ENCODE results near the gene AQP1.

The AQP1 gene

DNA sequence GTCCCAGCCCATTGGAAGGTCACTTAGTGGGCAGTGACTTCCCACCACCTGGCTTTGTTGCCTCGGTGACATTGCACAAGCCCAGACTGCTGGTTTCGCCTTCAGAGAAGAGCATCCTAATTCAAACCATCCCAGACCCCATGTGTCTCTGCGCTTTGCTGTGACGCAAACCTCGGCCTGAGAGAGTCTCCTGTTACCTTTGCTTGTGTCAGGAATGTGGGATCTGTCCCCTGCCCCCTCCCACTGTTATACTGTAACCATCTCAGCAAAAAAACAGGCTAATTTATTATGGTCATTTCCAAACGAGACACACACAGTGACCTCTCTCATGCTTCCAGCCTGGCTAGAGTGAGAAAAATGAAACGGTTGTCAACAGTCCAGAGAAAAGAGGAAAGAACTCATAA lies 25.0 kb upstream of the AQP1 start:
- no peak for DNase-seq

DNA sequence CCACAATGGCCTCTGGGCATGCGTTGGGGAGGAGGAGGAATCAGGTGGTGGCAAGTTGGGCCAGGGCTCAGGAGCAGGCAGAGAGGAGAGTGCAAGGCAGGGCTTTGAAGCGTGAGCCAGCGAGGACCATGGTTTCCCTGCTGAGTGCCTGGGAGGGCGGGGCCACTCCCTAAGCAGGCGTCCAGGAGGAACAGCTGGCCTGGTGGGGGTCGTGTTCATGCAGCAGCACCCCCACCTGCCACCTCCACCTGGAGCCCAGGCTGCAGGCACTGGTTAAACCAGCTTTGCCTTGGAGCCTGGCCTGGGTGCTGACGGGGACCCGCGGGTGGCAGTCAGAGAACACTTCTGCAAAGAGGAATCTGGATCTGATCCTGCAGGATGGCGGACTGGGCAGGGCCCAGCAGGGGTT lies 24.2 kb upstream of the AQP1 start:
- DNase-seq, result no peak

DNA sequence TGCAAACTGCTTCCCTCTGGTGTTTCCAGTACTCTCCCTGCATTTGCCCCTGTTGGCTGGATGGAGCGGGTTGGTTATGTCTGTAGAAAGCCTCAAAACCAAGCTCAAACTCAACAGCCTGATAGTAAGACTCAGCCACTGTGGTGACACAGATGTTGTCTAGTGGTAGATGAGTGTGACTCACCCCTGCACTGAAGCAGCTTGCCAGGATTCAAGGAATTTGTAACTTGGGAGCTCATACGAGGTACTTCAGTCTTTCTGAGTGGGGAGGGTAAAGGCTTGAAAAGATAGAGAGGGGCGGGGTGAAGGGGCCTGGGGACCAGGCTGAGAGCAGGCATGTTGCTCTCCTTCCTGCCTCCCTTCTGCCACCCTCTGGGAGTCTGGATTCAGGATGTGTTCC lies 22.9 kb upstream of the AQP1 start:
- DNase-seq, result no peak

DNA sequence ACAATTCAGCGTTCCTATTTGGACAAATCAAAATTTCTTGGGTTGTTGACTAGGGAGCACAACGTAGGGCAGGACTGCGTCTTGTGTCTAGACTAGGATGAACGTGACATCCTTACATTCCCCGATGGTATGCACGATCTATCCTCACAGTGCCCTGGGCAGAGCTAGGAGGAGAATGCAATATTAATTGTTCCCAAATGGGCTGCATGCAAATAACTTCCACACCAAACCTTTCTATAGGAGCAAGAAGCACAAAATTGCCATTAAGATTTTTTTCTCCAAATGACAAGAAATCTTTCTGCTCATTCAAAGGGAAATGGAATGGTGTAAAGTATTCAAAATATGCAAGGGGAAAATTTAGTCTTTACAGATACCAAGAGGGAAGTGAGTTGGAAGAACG lies 21.4 kb upstream of the AQP1 start:
- no peak for DNase-seq

DNA sequence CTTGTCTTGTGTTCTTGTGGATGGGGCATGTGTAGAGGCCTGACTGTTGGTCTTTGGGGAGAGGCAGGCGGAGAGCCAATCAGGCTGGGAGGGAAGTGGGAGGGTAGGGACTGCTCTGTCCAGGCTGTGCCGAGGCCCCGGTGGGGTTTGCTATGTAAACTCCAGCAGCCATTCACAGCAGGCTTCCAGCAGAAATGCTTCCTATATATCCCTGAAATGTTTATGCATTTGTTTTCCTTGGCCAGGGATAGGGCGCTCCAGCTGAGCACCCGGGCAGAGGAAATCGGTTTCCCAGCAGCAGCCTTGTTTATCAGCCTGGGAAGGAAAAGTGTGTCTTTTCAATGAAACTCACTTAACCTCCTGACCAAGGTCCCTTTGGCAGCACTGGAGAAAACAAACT lies 18.3 kb upstream of the AQP1 start:
- DNase-seq, result no peak

DNA sequence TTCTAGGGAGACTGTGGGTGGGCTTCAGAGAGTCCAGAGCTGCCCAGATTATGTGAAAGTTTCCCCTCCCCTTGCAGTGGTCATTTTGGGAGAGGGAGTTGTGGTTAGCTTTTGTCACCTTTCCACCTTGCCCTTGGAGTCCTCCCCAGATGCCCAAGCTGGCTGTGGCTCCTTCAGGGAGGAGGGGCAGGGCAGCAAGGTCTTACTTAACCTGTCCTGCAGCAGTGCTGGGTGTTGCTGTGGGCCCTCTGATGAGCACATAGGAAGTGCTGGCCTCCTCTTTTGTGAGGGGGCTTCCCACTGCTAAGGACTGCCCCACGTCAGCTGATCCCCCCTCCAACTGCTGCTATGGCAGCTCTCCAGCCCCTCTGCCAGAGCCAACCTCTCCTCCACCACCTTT lies 17.6 kb upstream of the AQP1 start:
- DNase-seq, result no peak

DNA sequence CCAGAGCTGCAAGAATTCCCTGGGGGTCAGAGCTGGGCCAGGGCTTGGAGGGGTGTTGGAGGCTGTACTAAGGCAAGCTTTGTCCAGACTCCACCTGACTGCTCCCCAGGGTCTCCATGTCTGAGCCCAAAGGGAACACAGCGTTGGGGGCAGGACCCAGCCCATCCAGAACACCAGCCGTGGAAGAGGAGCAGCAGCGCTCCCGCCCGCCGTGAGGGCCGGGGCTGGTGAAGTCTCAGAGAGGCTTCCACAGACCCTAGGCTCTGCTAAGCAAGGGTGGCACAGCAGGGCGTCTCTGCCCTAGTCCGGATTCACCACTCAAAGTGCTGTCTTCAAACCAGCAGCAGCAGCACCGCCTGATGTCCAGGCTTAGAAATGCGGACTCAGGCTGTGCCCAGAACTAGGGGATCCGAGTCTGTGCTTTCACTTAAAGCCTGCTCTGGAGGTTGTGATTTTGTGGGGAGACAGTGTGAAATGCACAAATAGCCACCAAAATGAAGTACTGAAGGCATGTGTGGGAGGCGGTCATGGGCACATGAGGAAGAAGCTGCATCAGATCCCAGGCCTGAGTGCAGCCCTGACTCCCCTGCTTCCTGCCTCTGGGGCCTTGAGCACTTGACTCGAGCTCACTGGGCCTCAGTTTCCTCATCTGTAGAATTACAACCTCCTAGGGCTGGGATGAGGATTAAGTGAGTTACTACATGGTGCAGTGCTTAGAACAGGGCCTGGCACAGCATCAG lies 16.6 kb upstream of the AQP1 start:
- no peak for DNase-seq

DNA sequence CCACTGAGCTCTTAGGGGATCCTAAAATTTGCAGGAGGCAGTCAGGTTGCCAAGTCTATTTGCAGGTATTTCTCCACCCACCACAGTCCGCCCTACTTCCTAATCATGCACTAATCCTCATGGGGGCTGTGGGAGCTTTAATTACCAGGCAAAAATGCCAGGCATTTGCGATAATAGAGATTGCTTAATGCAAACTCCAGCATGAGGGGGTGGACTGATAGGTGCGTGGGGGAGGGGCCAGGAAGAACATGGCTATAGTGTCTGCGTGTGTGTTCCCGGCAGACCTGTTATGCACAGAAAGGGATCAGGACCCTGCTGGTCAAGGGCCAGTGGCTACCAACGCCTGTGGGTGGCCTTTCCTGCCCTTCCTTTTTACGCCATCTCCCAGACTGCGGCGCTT lies 15.6 kb upstream of the AQP1 start:
- DNase-seq, result no peak

DNA sequence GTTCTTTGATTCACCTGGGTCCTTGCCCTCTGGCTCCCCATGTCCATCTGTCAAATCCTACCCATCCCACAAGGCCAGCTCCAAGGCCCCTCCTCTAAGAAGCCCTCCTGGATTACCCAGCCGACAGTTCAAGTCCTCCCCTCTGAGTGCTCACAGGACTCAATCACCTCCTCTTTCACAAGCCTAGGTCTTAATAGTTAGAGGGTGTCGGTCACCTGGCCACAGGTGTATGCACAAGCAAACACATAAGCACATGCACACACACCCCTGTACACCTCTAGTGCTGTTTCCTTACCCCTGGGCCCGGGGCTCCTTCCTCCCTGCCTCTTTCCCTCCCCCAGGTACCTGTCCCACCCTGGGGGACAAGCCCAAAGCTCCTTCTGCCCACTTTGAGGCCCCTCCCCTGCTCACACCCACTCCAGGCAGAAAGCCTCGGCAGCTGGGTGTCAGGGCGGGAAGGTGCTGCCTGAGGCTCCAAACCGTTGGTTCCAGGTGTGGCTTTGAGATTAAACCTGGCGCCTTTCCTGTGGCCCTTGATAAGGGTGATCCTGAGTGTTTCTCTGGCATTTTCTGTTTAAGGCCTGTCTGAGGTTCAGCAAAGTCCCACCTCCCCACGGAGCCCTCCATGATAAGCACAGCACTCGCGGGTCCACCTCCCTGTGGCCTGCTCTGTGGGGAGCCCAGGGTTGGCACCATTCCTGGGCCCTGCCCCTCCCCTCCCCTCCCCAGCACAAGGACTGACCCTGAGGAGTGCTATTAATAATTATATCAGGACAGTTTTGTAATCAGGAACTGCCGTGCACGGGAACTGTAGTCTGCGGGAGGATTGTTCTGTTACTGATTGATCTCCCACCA lies 14.6 kb upstream of the AQP1 start:
- no peak for DNase-seq

DNA sequence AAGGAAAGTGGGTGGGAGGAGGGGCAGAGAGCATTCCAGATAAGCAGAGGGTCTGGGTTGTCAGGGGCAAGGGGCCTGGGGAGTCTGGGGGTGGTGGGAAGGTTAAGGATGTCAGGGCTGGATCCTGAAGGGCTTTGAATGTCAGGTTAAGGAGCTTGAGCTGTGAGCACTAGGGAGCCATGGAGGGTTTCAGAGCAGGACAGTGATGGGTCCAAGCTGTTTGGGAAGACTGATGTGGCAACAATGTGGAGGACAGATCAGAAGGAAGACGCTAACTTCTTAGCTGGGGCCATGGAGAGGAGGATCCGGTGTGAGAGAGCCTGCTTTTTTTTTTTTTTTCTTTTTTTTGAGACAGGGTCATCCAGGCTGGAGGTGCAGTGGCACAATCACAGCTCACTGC lies 13.9 kb upstream of the AQP1 start:
- DNase-seq, result no peak

DNA sequence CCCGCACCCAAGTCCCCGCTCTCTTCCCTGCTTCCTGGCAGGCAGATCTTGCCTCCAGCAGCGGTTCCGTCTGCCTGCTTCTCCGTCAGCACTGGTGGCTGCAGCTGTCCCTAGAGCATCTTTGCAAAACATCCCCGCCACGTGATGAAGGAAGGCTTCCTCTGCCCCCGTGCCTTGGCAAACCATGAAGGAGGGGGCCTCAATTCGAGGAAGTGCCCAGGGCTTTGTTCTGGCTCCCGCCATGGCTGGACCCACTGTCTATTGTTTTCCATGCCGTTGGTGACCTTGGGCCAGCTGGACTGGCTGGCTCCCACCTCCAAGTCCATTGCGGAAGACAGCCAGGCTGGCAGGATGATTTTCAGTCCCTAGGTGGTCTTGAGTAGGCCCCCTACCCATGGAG lies 13.2 kb upstream of the AQP1 start:
- DNase-seq, result no peak

DNA sequence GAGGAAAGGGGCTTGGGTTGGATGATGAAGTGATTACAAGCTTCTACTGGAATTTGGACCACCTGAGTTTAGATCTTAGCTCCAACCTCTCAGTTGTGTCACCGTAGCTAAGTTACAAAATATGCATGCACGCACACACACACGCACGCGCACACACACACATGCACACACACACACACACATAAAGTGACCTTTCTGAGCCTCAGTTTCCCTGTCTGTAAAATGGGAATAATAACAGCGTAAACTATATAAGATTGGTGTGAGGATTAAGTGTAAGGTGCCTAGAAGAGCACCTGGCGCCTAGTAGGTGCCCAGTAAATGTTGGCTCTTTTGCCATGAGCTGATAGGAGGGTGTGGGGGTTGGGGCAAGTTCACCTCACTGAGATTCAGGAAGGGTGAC lies 12.6 kb upstream of the AQP1 start:
- DNase-seq, result no peak

DNA sequence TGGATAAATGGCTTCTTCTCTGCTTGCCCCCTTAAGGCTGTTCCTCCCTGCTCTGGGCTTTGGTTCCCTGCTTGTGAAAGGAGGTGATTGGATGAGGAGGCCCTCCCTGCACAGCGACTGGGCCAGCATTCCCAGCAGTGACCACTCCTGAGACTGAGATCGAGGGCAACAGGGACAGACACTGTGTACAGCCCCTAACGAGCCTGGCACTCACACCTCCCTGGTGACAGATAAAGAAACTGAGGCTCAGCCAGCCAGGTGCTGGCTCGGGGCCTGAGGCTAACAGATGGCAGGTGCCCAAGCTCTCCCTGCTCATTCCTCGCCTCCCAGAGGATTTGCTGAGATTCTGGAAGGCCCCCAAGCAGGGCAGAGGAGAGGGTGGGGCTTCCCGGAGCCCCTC lies 12.0 kb upstream of the AQP1 start:
- DNase-seq, result no peak

DNA sequence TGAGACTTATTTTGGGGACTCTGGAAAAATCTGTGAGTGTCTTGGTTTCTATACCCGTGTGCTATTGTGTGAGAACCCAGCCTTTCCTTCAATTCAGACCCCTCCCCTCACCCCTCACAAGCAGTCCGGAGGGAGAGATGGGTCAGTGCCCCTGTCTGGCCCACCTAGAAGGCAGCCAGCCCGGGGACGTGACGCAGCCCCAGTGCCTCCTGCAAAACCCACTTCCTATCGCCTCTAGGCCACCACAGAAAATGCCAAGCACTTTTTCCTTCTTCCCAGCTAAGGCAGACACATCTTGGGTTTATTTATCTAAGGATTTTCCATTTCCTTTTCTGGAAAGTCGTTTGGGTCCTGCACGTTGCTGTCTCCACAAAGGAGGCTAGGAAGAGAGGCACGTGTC lies 11.6 kb upstream of the AQP1 start:
- DNase-seq, result no peak

DNA sequence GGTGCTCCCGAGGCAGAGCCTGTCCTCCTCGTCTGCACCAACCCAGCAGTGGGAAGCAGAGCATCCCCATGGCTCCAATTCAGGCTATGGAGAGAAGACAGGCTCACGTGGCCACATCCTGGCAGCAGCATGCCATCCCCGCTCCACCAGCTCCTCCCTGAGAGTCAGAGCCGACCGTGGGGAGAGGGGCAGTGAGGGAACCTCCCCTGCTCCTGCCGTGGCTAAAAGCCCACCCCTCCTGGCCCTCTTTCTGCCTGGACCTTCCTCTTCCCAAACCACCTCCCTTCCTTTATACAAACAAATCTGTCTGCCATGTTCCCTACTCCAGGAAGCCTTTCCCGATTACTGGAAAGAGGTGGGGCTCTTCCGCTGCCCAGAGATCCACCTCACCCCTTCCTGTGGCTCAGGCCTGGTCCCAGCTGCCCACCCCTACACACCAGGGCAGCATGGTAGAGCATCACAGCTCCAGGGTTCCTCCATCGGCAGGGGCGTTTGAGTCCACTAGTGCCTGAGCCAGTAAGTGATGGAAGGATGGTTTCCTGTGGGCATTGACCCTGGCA lies 10.8 kb upstream of the AQP1 start:
- DNase-seq, result no peak

DNA sequence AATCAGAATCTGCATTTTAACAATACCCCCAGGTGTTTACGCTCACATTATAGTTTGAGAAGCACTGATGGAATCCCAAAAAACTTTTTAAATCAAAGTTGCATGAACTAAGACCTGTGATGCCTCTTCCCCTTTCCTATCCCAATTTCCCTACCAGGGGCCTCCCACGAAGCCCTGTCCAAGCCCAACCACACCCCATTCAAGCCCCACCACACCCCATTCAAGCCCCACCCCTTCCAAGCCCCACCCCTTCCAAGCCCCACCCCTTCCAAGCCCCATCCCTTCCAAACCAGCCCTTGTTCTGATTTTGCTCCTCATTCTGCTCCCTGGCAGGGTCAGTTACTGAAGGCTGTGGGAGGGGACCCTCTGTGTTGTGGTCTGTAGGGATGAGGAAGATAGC lies 9.8 kb upstream of the AQP1 start:
- DNase-seq, result no peak

DNA sequence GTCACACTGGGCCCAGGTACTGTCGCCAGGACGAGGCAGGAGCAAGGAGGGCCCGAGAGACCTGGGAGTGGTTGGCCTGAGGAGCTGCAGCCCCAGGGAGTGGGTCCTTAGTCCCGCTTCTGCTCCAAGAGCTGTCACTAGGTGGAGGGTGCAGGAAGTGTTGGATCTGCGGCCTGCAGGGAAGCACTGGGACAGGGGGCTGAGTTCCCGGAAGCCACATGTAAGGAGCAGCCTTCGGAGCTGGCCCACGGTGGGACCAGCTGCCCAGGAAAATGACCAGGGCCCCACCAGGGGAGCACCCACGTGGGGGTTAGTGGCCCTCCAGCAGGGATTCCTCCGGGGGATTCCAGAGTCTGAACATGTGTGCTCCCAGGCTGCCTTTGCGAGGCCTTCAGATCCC lies 9.2 kb upstream of the AQP1 start:
- DNase-seq, result no peak

DNA sequence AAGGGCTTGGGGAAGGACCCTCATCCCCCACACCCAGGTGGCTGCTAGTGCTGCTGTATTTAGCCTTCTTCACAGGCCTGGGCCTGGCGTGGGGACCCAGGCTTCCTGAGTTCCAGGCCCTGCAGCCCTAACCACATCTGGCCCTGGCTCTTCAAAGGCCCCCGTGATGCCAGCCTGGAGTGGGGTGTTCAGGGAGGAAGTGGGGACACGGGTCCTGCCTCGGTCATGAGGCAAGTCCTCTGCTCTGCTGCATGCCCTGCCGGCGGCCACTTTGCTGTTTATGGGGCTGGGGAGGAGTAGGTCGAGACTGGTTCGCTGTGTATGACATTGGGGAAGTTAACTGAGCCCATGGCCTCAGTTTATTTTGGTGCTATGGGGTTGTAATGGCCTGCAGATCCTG lies 8.5 kb upstream of the AQP1 start:
- no peak for DNase-seq

DNA sequence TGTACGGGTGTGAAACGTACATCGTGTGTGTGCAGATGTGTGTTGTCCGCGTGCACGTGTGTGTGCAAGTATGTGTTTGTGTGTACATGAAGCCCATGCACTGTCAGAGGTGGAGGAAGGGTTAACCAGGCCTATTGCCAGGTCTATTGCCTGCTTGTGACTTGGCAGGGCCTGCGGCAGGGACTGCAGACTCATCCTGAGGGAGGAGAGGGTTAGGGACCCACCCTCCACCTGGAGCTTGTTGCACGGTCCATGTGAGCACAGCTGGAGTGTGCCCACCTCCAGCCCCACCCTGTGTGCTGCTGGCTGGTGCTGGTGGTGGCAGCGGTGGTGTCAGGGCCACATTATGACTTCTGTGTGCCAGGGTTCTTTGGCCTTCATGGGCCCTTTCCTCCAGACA lies 7.1 kb upstream of the AQP1 start:
- no peak for DNase-seq

DNA sequence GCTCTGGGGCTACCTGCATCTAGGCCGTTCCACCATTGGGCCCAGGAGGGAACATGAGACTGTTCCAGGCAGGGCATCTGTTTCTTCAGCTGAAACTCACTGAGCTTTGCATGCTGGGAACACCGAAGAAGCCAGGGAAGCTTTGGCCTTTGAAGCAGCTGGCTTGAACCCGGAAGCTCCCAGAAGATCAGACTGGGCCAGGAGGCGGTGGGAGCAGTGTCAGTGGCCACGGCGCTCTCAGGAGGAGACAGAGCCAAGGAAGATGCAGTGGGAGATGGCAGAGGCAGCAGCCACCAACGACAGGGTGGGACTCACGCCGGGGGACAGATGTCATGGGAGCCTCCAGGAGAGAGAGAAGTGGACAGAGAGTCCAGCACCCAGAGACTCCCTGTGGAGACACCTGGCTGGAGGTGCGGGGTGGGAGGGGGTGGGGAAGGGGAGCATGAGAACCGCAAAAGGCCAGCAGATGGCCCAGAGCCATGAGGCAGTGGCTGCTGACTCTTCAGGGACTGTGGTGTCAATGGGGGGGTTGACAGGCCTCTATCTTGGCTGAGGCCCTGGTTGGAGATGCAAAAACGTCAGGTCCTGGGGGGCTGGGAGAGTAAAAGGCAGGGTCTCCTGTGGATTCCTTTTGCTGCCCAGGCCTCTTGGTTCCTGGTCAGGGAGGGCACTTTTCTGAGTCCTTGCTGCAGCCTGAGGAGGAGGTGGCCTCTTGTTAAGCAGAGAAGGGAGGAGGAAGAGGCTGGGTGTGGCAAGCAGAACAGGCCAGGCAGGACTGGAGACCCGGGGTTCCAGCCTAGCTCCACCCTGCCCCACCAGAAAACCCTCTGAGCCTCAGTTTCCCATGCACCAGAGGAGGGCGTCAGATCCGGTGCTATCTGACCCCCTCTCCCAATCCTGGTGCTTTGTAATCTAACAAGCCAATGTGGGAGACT lies 6.3 kb upstream of the AQP1 start:
- DNase-seq, result no peak

DNA sequence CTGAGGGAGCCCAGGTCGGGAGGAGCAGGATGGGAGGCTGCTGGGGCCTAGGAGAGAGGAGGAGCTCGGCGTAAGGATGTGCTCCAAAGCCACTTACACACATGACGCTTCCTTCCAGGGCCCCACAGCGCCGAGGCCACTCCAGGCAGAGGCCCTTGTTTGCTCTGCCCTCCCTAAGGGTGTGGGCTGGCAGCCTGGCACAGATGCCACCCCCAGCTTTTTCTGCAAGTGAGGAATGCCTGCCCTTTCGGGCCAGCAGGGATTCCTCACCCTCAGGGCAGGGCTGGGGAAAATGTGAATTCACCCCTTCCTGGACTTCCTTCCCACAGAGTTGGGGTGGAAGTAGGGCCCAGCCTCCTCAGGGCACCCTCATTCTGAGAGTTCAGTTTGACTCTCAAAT lies 5.6 kb upstream of the AQP1 start:
- no peak for DNase-seq

DNA sequence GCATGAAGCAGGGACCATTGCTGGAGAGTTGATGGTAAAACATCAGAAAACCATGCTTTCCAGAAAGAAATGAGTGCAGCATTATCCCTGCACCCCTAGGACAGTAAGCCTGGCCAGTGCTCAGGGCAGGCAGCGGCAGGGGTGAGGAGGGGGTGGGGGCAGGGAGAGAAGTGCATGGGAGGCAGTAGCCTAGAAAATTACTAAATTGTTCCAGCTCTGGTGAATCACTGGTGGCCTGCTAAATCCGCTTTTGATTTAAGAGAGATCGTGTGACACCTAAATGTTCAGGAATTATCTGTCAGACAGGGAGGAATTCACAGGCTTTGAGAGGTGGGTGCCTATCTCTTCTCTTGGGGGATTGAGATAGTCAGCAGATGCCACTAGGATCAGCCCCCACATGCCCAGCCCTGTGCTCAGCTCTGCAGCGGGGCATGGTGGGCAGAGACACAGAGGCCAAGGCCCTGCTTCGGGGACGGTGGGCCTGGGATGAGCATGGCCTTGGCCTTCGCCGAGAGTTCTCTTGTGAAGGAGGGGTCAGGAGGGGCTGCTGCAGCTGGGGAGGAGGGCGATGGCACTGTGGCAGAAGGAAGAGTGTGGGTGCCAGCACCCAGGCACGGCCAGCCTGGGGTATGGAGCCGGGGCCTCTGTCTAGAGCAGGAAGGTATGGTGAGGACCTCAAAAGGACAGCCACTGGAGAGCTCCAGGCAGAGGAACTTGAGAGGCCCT lies 5.0 kb upstream of the AQP1 start:
- no peak for DNase-seq
